Measurements from ENCODE around the gene RUNX2. TPM values are rescaled to one million over a fixed set of nuclear protein-coding genes. Genes with fewer than 3 reads are reported as not detected.

The RUNX2 gene
- total and polyA plus RNA-seq, 9 of the 15 experiments (the other 6 are each of a cell fraction or from before 2014, with no cell fraction given), result 0.29 to 1.00 (median 0.43) TPM

DNA sequence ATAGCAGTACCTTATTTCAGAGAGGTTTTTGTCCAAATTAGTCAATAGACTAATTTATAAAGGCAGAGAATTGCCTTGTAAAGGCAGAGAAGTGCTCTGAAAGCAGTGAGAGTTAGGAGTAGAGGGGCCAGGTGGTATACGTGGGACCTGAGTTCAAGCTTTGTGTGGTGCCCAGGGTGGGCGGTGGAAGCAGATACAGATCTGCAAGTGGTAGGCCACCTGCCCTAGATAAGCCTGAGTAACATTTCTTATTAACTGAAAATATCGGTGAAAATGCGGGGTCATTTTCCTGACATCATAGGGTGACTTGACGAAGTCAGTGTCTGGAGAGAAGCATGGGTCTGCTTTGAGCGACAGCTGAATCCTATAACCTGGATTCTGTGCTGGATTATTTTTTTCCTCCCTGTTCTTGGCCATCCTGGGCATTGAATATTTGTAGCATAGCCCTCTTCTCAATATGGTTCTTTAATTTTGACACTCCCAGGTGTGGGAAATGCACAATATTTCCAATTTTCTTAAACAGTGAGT is 111.8 kb downstream of the RUNX2 start (continued):
- TF ChIP-seq, protein P1, sequence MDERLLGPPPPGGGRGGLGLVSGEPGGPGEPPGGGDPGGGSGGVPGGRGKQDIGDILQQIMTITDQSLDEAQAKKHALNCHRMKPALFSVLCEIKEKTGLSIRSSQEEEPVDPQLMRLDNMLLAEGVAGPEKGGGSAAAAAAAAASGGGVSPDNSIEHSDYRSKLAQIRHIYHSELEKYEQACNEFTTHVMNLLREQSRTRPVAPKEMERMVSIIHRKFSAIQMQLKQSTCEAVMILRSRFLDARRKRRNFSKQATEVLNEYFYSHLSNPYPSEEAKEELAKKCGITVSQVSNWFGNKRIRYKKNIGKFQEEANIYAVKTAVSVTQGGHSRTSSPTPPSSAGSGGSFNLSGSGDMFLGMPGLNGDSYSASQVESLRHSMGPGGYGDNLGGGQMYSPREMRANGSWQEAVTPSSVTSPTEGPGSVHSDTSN (CRISPR knock-in tag; IDR thresholded peaks at IDR 0.05; ENCODE audit: low read depth), result no peak
- TF ChIP-seq, protein P1 (tag; conservative IDR thresholded peaks at IDR 0.05; ENCODE audit: low read depth), result peak; percentile 37; the same call in 1 of the 2 replicates
- TF ChIP-seq STAT5B (CRISPR knock-in tag; IDR thresholded peaks at IDR 0.05) (no peak), NFIX (CRISPR knock-in tag; IDR thresholded peaks at IDR 0.05; ENCODE audit: low read depth) (no peak), FOXK1 (CRISPR knock-in tag; IDR thresholded peaks at IDR 0.05; ENCODE audit: borderline replicate concordance) (no peak), HNRNPL (IDR thresholded peaks at IDR 0.05; ENCODE audit: low read depth, low read length) (no peak), ZFP30 (CRISPR knock-in tag; IDR thresholded peaks at IDR 0.05; ENCODE audit: borderline replicate concordance) (no peak), NCOA1 (IDR thresholded peaks at IDR 0.05; ENCODE audit: low read depth) (no peak), BHLHE40 (IDR thresholded peaks at IDR 0.05; ENCODE audit: low read length) (no peak), ZBTB8A (IDR thresholded peaks at IDR 0.05; ENCODE audit: partially characterized antibody) (no peak), PML (IDR thresholded peaks at IDR 0.05; ENCODE audit: low read length) (no peak), MTF1 (CRISPR knock-in tag; IDR thresholded peaks at IDR 0.05; ENCODE audit: borderline replicate concordance) (no peak), ZNF717 (CRISPR knock-in tag; IDR thresholded peaks at IDR 0.05) (no peak), EGR1 (conservative IDR thresholded peaks at IDR 0.05) (peak; percentile 21; the same call in 1 of the 2 replicates), FOXA1 (IDR thresholded peaks at IDR 0.05; ENCODE audit: borderline replicate concordance) (no peak), ZNF589 (CRISPR knock-in tag; IDR thresholded peaks at IDR 0.05; ENCODE audit: low read depth) (peak; percentile 53; the same call in 1 of the 2 replicates), HLTF (IDR thresholded peaks at IDR 0.05) (no peak)
- TF ChIP-seq, protein P2, sequence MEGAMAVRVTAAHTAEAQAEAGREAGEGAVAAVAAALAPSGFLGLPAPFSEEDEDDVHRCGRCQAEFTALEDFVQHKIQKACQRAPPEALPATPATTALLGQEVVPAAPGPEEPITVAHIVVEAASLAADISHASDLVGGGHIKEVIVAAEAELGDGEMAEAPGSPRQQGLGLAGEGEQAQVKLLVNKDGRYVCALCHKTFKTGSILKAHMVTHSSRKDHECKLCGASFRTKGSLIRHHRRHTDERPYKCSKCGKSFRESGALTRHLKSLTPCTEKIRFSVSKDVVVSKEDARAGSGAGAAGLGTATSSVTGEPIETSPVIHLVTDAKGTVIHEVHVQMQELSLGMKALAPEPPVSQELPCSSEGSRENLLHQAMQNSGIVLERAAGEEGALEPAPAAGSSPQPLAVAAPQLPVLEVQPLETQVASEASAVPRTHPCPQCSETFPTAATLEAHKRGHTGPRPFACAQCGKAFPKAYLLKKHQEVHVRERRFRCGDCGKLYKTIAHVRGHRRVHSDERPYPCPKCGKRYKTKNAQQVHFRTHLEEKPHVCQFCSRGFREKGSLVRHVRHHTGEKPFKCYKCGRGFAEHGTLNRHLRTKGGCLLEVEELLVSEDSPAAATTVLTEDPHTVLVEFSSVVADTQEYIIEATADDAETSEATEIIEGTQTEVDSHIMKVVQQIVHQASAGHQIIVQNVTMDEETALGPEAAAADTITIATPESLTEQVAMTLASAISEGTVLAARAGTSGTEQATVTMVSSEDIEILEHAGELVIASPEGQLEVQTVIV (CRISPR knock-in tag; IDR thresholded peaks at IDR 0.05; ENCODE audit: borderline replicate concordance), result no peak
- TF ChIP-seq, protein P3, sequence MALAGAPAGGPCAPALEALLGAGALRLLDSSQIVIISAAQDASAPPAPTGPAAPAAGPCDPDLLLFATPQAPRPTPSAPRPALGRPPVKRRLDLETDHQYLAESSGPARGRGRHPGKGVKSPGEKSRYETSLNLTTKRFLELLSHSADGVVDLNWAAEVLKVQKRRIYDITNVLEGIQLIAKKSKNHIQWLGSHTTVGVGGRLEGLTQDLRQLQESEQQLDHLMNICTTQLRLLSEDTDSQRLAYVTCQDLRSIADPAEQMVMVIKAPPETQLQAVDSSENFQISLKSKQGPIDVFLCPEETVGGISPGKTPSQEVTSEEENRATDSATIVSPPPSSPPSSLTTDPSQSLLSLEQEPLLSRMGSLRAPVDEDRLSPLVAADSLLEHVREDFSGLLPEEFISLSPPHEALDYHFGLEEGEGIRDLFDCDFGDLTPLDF (CRISPR knock-in tag; IDR thresholded peaks at IDR 0.05), result no peak
- TF ChIP-seq, protein P4, sequence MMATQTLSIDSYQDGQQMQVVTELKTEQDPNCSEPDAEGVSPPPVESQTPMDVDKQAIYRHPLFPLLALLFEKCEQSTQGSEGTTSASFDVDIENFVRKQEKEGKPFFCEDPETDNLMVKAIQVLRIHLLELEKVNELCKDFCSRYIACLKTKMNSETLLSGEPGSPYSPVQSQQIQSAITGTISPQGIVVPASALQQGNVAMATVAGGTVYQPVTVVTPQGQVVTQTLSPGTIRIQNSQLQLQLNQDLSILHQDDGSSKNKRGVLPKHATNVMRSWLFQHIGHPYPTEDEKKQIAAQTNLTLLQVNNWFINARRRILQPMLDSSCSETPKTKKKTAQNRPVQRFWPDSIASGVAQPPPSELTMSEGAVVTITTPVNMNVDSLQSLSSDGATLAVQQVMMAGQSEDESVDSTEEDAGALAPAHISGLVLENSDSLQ (IDR thresholded peaks at IDR 0.05), result peak; percentile 82
- TF ChIP-seq, protein P5, sequence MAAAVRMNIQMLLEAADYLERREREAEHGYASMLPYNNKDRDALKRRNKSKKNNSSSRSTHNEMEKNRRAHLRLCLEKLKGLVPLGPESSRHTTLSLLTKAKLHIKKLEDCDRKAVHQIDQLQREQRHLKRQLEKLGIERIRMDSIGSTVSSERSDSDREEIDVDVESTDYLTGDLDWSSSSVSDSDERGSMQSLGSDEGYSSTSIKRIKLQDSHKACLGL (CRISPR knock-in tag; IDR thresholded peaks at IDR 0.05; ENCODE audit: borderline replicate concordance, poor library complexity, severe bottlenecking), result no peak

Data from K562 (cell line).